IMR-90 (cell line): ENCODE results near the gene FLACC1. TPM values are rescaled to one million over a fixed set of nuclear protein-coding genes. Genes with fewer than 3 reads are reported as not detected.

ENCODE experiments used
- ATAC-seq: fragments of 200-7000 bp; cut with Tn5 transposase; 2 replicates; pipeline ENCODE4 v1.9.1; 2020; ENCODE audit warnings: low read depth, mild to moderate bottlenecking, moderate library complexity
- BruUV-seq: library from RNA; stranded (reverse); fragments of 400-500 nt; replicated peaks from 2 replicates; lab custom pipeline; 2021; lab: Mats Ljungman, UMichigan
- CTCF ChIA-PET: fragments of 300-600 bp; formaldehyde crosslinking; extraction: SDS; loops from one replicate; lab custom pipeline; 2021; ENCODE audit warnings: antibody characterized with exemption; lab: Yijun Ruan, JAX
- POLR2A ChIA-PET: fragments of 300-600 bp; sonication (Branson Sonifier 250); formaldehyde crosslinking; loops from one replicate; lab custom pipeline; 2022; ENCODE audit warnings: antibody characterized with exemption; ENCODE audit not compliant: unreplicated experiment; lab: Charles Lee
- DNase-seq: peaks from one replicate; pipeline ENCODE4 v3.0.0; 2013
- H2AFZ ChIP-seq: replicated peaks from 2 replicates; pipeline ENCODE3; 2013; ENCODE audit warnings: low read length, mild to moderate bottlenecking; ENCODE audit not compliant: poor library complexity
- H2AK5ac ChIP-seq: 2 replicates; pipeline ENCODE4 v1.6.1; 2013; ENCODE audit warnings: low read depth, low read length, inconsistent platforms
- H2AK9ac ChIP-seq: replicated peaks from 2 replicates; pipeline ENCODE3; 2013; ENCODE audit warnings: mild to moderate bottlenecking, low read depth, low read length, moderate library complexity; ENCODE audit not compliant: poor library complexity
- H2BK120ac ChIP-seq: 2 replicates; pipeline ENCODE4 v1.6.1; 2013; ENCODE audit warnings: low read depth, low read length, inconsistent platforms
- H2BK15ac ChIP-seq: 3 replicates; pipeline ENCODE4 v1.6.1; 2013; ENCODE audit warnings: low read depth, low read length, inconsistent platforms
- H2BK20ac ChIP-seq: 2 replicates; pipeline ENCODE4 v1.6.1; 2013; ENCODE audit warnings: low read depth, mild to moderate bottlenecking, inconsistent platforms, low read length, moderate library complexity
- H2BK5ac ChIP-seq: 2 replicates; pipeline ENCODE4 v1.6.1; 2013; ENCODE audit warnings: mild to moderate bottlenecking, low read depth, low read length, inconsistent platforms; ENCODE audit not compliant: poor library complexity, severe bottlenecking
- H3K14ac ChIP-seq: replicated peaks from 2 replicates; pipeline ENCODE4 v1.6.1; 2013; ENCODE audit warnings: low read depth, low read length, inconsistent platforms
- H3K18ac ChIP-seq: 2 replicates; pipeline ENCODE4 v1.6.1; 2013; ENCODE audit warnings: low read depth, low read length, control low read depth
- H3K23ac ChIP-seq: 2 replicates; pipeline ENCODE4 v1.6.1; 2013; ENCODE audit warnings: low read depth, low read length, inconsistent platforms
- H3K27ac ChIP-seq: 2 replicates; pipeline ENCODE4 v1.5.1; 2013; ENCODE audit warnings: mild to moderate bottlenecking, control low read depth, low read length; ENCODE audit not compliant: insufficient read depth
- H3K27me3 ChIP-seq: 2 replicates; pipeline ENCODE4 v1.6.1; 2013; ENCODE audit warnings: low read length; ENCODE audit not compliant: control insufficient read depth, insufficient read depth
- H3K36me3 ChIP-seq: 2 replicates; pipeline ENCODE4 v1.6.1; 2013; ENCODE audit warnings: low read length, mixed read lengths; ENCODE audit not compliant: control insufficient read depth, insufficient read depth
- H3K4ac ChIP-seq: 2 replicates; pipeline ENCODE4 v1.6.1; 2013; ENCODE audit warnings: low read depth, low read length, inconsistent platforms
- H3K4me1 ChIP-seq: 2 replicates; pipeline ENCODE4 v1.6.1; 2013; ENCODE audit warnings: low read length, mixed read lengths; ENCODE audit not compliant: control insufficient read depth, insufficient read depth
- H3K4me2 ChIP-seq: 2 replicates; pipeline ENCODE4 v1.6.1; 2013; ENCODE audit warnings: low read depth, mild to moderate bottlenecking, control low read depth, low read length, moderate library complexity
- H3K4me3 ChIP-seq: 2 replicates; pipeline ENCODE4 v1.5.1; 2013; ENCODE audit warnings: low read depth, mild to moderate bottlenecking, control low read depth, low read length, moderate library complexity; ENCODE audit not compliant: insufficient read depth
- H3K56ac ChIP-seq: 2 replicates; pipeline ENCODE4 v1.6.1; 2013; ENCODE audit warnings: low read length, inconsistent platforms; ENCODE audit not compliant: insufficient read depth; ENCODE audit errors: extremely low read depth
- H3K79me1 ChIP-seq, 2 experiments: 2 replicates each; pipeline ENCODE4 v1.6.1; 2013; ENCODE audit warnings: low read length in 2 of 2, inconsistent platforms in 1 of 2, low read depth in 1 of 2
- H3K9ac ChIP-seq: 2 replicates; pipeline ENCODE4 v1.6.1; 2013; ENCODE audit warnings: low read depth, low read length, control low read depth
- H3K9me1 ChIP-seq: 2 replicates; pipeline ENCODE4 v1.6.1; 2013; ENCODE audit warnings: low read length, inconsistent platforms; ENCODE audit not compliant: insufficient read depth
- H3K9me3 ChIP-seq: 2 replicates; pipeline ENCODE4 v1.6.1; 2013; ENCODE audit warnings: low read length; ENCODE audit not compliant: control insufficient read depth, insufficient read depth
- H4K20me1 ChIP-seq: 2 replicates; pipeline ENCODE4 v1.6.1; 2013; ENCODE audit warnings: low read length, inconsistent platforms; ENCODE audit not compliant: insufficient read depth
- H4K5ac ChIP-seq: 2 replicates; pipeline ENCODE4 v1.6.1; 2013; ENCODE audit warnings: mild to moderate bottlenecking, low read depth, low read length, control low read depth
- H4K8ac ChIP-seq, 2 experiments: 2 replicates each; pipeline ENCODE4 v1.6.1; 2013; ENCODE audit warnings: low read depth in 2 of 2, low read length in 2 of 2, control low read depth in 1 of 2, inconsistent platforms in 1 of 2
- H4K91ac ChIP-seq: 2 replicates; pipeline ENCODE4 v1.6.1; 2013; ENCODE audit warnings: low read depth, low read length, inconsistent platforms; ENCODE audit not compliant: insufficient read depth
- BHLHE40 ChIP-seq: fragments of 150-350 bp; IDR thresholded peaks from 2 replicates; pipeline ENCODE4 v1.6.1; 2016; ENCODE audit warnings: mild to moderate bottlenecking, low read depth, low read length
- FOS ChIP-seq: fragments of 150-350 bp; IDR thresholded peaks from 2 replicates; pipeline ENCODE4 v1.6.1; 2016; ENCODE audit warnings: low read depth, low read length
- MAFK ChIP-seq: IDR thresholded peaks from 2 replicates; pipeline ENCODE4 v1.6.1; 2012; ENCODE audit warnings: low read depth, low read length, improper control_type of control experiment
- RAD21 ChIP-seq: IDR thresholded peaks from 2 replicates; pipeline ENCODE4 v1.6.1; 2012; ENCODE audit warnings: low read length, improper control_type of control experiment
- WGBS, 2 experiments: methylation state at CpG; one replicate each; pipeline versions ENCODE4 v1.1.5 to v1.1.7; 2013; ENCODE audit warnings: missing lambda C conversion rate in 2 of 2; ENCODE audit not compliant: insufficient read length in 1 of 2; ENCODE audit errors: extremely low coverage in 2 of 2; 5-methylcytosine and 5-hydroxymethylcytosine counted together
- dilution Hi-C: fragments of 300-500 bp; cut with HindIII; formaldehyde crosslinking; loops from one replicate; pipeline ENCODE4 v1.14.3; 2018; ENCODE audit warnings: low sequenced_read_pairs; ENCODE audit not compliant: unreplicated experiment
- in situ Hi-C: fragments of 300-500 bp; cut with MboI; formaldehyde crosslinking; loops from 3 replicates; pipeline ENCODE4 v1.14.3; 2019; ENCODE audit warnings: low sequenced_read_pairs, inconsistent platforms, mixed read lengths
- intact Hi-C: fragments of 100-400 bp; cut with micrococcal nuclease; formaldehyde crosslinking; loops from 2 replicates; pipeline ENCODE4 v1.10.0; 2022
- polyA plus RNA-seq, 3 experiments: library from polyadenylated mRNA; depleted of rRNA; stranded (reverse); fragments of >200 nt; gene quantifications; 2 replicates each; pipeline ENCODE4 v1.2.3, GENCODE V29; 2012; ENCODE audit warnings: low replicate concordance in 1 of 3
- total RNA-seq: library from RNA; depleted of rRNA; stranded (reverse); fragments of >200 nt; gene quantifications from 2 replicates; pipeline ENCODE4 v1.2.3, GENCODE V29; 2012

FLACC1 gene
- total and polyA plus RNA-seq, 2 of the 4 experiments (the other 2 are of a cell fraction): 0.32 to 0.54 TPM

DNA sequence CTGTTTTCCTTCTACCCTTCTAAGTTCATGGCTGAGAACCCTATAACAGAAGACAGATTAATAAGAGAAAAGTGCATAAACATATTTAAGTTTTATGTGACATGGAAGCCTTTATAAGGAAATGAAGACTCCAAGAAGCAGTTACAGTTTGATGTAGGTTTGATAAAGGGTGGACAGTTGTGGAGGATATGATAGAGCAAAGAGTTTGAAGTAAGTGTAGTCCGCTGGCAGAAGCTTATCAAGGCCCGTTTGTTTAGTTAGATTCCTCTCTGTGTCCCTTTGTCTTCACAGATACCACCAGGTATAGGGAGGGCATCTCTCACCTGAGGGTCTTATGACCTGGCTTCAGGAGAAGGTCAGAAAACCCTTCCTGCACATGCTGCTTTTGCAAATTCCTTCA is 107.3 kb downstream of the FLACC1 start:
- Histone ChIP-seq H3K27me3 (no peaks in the 10 kb centered on the region), H2BK15ac (no peak overlapping the region), H3K4me3 (no peak overlapping the region), H3K27ac (no peak overlapping the region), H2BK5ac (no peak overlapping the region), H4K20me1 (no peaks in the 10 kb centered on the region), H3K18ac (no peak overlapping the region), H4K91ac (no peak overlapping the region), H2BK120ac (no peak overlapping the region), H3K36me3 (no peaks in the 10 kb centered on the region), H3K4me2 (no peak overlapping the region), H3K4me1 (peaks cover 5% of the 10 kb centered on the region; the same call in 1 of the 2 replicates), H2BK20ac (no peak overlapping the region), H3K23ac (no peak overlapping the region), H3K9ac (no peak overlapping the region), H2AK9ac (no peak overlapping the region), H3K79me1 (no peaks in the 10 kb centered on the region), H4K8ac (no peak overlapping the region), H3K9me1 (peaks cover 3% of the 10 kb centered on the region; the same call in 1 of the 2 replicates), H2AK5ac (no peak overlapping the region), H2AFZ (no peak overlapping the region), H3K4ac (no peak overlapping the region), H3K56ac (no peak overlapping the region), H3K14ac (no peak overlapping the region), H3K9me3 (peaks cover 4% of the 10 kb centered on the region), H4K5ac (no peak overlapping the region)
- no TSS peak for BruUV-seq
- no peak for ATAC-seq
- no peak for DNase-seq
- no CpG with 5 or more reads among the region's 2 CpGs for WGBS, 2 experiments
- in situ Hi-C loops (loop anchor here (5.0 to 25.0 kb wide), 2 partner anchors 112 to 362 kb away; a partner anchor contains a TSS), dilution Hi-C loops (no loop called here), intact Hi-C loops (no loop called here)
- CTCF ChIA-PET: no interaction called here
- TF ChIP-seq MAFK: no peak
- TF ChIP-seq BHLHE40: no peak
- TF ChIP-seq FOS: no peak
- no peak for TF ChIP-seq RAD21
- POLR2A ChIA-PET: no interaction called here
